Renal pelvis (tissue), 4 donors: ENCODE results near the gene CARM1. TPM values are rescaled to one million over a fixed set of nuclear protein-coding genes. Genes with fewer than 3 reads are reported as not detected.
A peak's percentile ranks its signal among the peaks of the same experiment; 100 is the strongest.
"Not testable (repeated sequence)": the region's sequence is repeated elsewhere in the genome, so short reads cannot be mapped to it uniquely, and the experiment has no call there.

ENCODE experiments used
- DNase-seq: peaks from one replicate; pipeline ENCODE4 v3.0.0-alpha.2; 2013
- polyA plus RNA-seq, 3 donors: library from polyadenylated mRNA; unstranded; fragments of 120-200 nt; gene quantifications; one replicate each; pipeline ENCODE4 v1.2.1, GENCODE V29; 2013; ENCODE audit not compliant: insufficient read length in 3 of 3

Gene CARM1
- polyA plus RNA-seq, 3 donors, result 50.7 to 52.2 (median 51.9) TPM

- DNase-seq, result no peak
Observed at GRCh38 chr19:10924597-10924996, 53.2 kb downstream of the CARM1 start.

- no peak for DNase-seq
Observed at GRCh38 chr19:10927730-10928562, 56.6 kb downstream of the CARM1 start.

DNA sequence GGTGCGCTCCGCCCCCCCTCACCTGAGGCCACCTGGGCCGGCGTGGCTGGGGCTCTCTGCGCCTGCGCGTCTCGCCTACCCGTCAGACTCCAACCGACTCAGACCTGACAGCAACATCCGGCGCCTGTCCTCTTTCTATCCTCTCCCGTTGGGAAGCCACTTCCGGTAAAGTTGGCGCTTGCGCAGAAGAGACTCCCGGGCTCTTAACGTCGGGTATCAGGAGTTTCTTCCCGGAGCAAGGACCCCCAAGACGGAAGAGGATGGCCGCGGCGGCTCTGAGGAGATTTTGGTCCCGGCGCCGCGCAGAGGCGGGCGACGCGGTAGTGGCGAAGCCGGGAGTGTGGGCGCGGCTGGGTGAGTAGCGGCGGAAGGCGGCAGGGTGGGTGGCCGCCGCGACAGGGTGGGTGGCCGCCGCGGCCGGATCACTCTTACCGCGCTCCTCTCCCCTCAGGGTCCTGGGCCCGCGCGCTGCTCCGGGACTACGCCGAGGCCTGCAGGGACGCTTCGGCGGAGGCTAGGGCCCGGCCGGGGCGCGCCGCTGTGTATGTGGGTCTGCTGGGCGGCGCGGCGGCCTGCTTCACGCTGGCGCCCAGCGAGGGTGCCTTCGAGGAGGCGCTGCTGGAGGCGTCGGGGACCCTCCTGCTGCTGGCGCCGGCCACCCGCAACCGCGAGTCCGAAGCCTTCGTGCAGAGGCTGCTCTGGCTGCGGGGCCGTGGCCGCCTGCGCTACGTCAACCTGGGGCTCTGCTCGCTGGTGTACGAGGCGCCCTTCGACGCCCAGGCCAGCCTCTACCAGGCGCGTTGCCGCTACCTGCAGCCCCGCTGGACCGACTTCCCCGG is 57.4 kb downstream of the CARM1 start, which contains the start of the genes TIMM29 and YIPF2:
Gene TIMM29 (plus strand): TSS at position 249 of the 839 bp plus-strand sequence. CDS start 12 bp downstream, at position 261.
Gene YIPF2 (minus strand): TSS at position 77 of the 839 bp plus-strand sequence. CDS start 229 bp downstream, outside the sequence.
- peak; percentile 99 for DNase-seq

DNA sequence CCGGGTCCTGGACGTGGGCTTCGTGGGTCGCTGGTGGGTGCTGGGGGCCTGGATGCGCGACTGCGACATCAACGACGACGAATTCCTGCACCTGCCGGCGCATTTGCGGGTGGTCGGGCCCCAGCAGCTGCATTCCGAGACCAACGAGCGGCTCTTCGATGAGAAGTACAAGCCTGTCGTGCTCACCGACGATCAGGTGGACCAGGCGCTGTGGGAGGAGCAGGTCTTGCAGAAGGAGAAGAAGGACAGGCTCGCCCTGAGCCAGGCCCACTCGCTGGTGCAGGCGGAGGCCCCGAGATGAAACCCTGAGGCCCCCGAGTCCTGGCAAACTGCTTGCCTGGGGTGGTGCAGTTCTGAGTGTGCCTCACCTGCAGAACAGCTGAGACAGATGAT is 58.0 kb downstream of the CARM1 start:
- no peak for DNase-seq

DNA sequence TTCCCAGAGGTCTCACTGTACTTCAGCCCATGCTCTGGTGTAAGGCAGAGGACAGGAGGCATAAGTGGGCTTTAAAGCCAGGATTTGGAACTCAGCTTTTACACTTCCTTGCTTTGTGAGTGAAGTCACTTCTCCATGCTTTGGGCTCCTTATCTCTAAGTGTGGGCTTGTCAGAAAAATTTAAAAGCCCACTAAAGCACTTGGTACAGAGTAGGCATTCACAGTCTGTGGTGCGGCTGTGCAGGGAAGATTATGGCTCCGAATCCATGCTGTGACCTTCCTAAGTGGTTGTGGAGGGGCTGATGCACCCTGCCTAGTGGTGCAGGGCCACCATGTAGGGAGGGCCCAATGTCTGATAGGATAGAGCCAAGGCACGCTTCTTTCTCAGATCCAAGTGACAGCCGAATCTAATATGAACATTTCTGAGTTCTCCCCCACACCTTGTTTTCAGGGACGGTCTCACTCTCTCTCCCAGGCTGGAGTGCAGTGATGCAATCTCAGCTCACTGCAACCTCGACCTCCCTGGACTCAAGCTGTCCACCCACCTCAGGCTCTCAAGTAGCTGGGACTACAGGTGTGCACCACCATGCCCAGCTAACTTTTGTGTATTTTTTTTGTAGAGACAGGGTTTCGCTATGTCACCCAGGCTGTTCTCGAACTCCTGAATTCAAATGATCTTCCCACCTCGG is 64.2 kb downstream of the CARM1 start:
- DNase-seq, result no peak

DNA sequence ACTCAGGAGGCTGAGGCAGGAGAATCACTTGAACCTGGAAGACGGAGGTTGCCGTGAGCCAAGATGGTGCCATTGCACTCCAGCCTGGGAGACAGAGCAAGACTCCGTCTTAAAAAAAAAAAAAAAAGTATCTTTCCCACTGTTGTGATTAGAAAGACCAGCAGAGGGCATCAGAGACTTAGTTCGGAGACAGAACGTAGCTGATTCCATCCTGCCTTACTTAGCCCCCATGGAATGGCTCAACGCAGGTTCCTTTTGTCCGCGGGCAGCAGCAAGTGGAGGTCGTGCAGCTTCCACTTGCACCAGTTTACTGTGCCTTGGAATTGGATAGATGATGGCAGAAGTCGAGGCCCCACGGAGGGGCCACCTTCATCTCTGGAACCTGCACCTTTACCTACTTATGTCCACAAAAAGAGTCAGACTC is 65.3 kb downstream of the CARM1 start:
- DNase-seq, result peak; percentile 85

- not testable (repeated sequence) for DNase-seq
Observed at GRCh38 chr19:10941649-10942048, 70.3 kb downstream of the CARM1 start.

DNA sequence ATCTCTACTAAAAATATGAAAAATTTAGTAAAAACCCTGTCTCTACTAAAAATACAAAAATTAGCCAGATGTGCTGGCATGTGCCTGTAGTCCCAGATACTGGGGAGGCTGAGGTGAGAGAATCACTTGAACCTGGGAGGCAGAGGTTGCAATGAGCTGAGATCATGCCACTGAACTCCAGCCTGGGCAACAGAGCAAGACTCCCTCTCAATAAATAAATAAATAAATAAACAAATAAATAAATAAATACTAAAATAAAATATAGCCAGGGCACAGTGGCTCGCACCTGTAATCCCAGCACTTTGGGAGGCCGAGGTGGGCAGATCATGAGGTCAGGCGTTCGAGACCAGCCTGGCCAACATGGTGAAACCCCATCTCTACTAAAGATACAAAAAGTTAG is 72.1 kb downstream of the CARM1 start:
- not testable (repeated sequence) for DNase-seq

DNA sequence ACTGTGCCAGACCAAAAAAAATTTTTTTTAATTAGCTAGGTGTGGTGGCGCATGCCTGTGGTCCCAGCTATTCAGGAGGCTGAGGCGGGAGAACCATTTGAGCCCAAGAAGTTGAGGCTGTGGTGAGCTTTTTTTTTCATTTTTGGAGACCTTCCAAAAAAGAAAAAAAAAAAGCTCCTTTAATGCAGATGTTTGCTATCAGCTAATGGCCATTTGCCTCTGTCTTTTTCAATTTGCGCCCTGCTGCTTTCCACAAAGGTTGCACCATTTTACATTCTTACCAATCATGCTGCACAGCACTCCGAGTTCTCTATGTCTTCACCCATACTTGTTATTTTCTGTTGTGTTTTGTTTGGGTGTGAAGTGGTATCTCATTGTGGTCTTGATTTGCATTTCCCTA is 73.9 kb downstream of the CARM1 start:
- no peak for DNase-seq

DNA sequence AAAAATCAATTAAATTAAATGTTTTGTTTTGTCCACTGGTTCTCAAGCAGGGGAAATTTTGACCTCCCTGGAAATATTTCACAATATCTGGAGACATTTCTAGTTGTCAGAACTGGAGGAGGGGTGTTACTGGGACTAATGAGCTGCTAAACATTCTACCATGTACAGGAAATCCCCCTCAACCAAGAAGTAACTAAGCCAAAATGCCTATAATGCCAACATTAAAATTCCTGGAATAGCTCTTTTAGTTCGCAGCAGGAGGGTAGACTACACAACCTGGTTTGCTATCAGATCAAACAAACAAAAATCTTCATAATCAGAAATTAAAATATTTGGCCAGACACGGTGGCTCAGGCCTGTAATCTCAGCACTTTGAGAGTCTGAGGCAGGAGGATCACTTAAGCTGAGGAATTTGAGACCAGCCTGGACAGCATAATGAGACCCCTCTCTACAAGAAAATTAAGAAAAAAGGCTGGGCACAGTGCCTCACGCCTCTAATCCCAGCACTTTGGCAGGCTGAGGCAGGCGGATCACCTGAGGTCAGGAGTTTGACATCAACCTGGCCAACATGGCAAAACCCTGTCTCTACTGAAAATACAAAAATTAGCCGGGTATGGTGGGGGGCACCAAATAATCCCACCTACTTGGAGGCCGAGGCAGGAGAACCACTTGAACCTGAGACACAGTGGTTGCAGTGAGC is 75.8 kb downstream of the CARM1 start:
- DNase-seq, result no peak

- no peak for DNase-seq
Observed at GRCh38 chr19:10952809-10953208, 81.5 kb downstream of the CARM1 start.

GRCh38 chr19:10959277-10959968 is 88.1 kb downstream of the CARM1 start:
- DNase-seq, result not testable (repeated sequence)

GRCh38 chr19:10960314-10961072 is 89.1 kb downstream of the CARM1 start, which contains the start of gene SMARCA4:
Gene SMARCA4, plus strand, starts transcription at chr19:10961030. Its CDS starts 23,122 bp downstream, at chr19:10984152.
- DNase-seq, result peak; percentile 96

GRCh38 chr19:10961073-10961860 is 89.9 kb downstream of the CARM1 start:
- DNase-seq, result no peak

DNA sequence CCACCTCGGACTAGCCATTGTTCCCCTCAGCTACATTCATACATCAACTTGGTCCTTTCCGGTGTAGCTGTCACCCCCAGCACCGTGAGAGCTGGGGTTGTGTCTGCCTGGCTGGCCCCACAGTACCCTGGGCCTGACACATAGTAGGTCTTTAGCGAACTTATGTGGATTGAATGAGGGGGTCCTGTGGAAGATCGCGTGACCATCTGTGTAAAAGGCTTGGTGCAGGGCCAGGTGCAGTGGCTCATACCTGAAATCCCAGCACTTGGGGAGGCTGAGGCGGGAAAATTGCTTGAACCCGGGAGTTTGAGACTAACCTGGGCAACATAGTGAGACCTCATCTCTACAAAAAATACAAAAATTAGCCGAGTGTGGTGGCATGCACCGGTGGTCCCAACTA is 91.5 kb downstream of the CARM1 start:
- DNase-seq, result no peak

GRCh38 chr19:10963865-10964264 is 92.5 kb downstream of the CARM1 start:
- no peak for DNase-seq

GRCh38 chr19:10964903-10965302 is 93.5 kb downstream of the CARM1 start:
- no peak for DNase-seq

GRCh38 chr19:10965398-10965797 is 94.0 kb downstream of the CARM1 start:
- DNase-seq, result no peak

GRCh38 chr19:10966809-10967208 is 95.5 kb downstream of the CARM1 start:
- DNase-seq, result no peak
